H1 (cell line): ENCODE measurements around the gene SF3A2. TPM values are rescaled to one million over a fixed set of nuclear protein-coding genes. Genes with fewer than 3 reads are reported as not detected.

ENCODE experiments used
- CHD2 ChIP-seq: IDR thresholded peaks from 2 replicates; pipeline ENCODE4 v1.6.1; 2012; ENCODE audit warnings: low read length, improper control_type of control experiment
- CTBP2 ChIP-seq: IDR thresholded peaks from 2 replicates; pipeline ENCODE4 v1.7.0; 2011; ENCODE audit warnings: borderline replicate concordance, mild to moderate bottlenecking, moderate library complexity, mixed read lengths, low read length; ENCODE audit not compliant: insufficient read depth, insufficient read length
- EZH2 ChIP-seq: fragments of 200-600 bp; sonication (generic); IDR thresholded peaks from 2 replicates; pipeline ENCODE4 v1.7.1; 2012; ENCODE audit warnings: low read depth, mild to moderate bottlenecking, moderate library complexity, low read length, inconsistent platforms; ENCODE audit not compliant: severe bottlenecking
- HDAC6 ChIP-seq: IDR thresholded peaks from one replicate; pipeline ENCODE4 v1.7.1; 2012; ENCODE audit warnings: low read depth, mild to moderate bottlenecking, inconsistent platforms, low read length, moderate library complexity
- RFX5 ChIP-seq: IDR thresholded peaks from 2 replicates; pipeline ENCODE4 v1.6.1; 2011; ENCODE audit warnings: low read depth, low read length, improper control_type of control experiment, borderline replicate concordance
- SP4 ChIP-seq: IDR thresholded peaks from 2 replicates; pipeline ENCODE4 v1.6.1; 2012; ENCODE audit warnings: low read length, inconsistent platforms
- YY1 ChIP-seq: IDR thresholded peaks from 2 replicates; pipeline ENCODE4 v1.6.1; 2011; ENCODE audit warnings: low read depth, mild to moderate bottlenecking, low read length
- polyA plus RNA-seq, 7 experiments: library from polyadenylated mRNA; depleted of rRNA in 3 of 7; stranded (reverse) in 5 of 7; unstranded in 2 of 7; fragments of >200 nt in 5 of 7; fragments of 200-250 nt in 2 of 7; gene quantifications; 1 replicate in 5 of 7; 2 replicates in 1 of 7; 4 replicates in 1 of 7; pipeline versions ENCODE4 v1.2.1 to v1.2.3, GENCODE V29; 2011 to 2013; ENCODE audit warnings: missing spikeins in 2 of 7, mixed read lengths in 2 of 7
- total RNA-seq: library from RNA; stranded (reverse); fragmentation: NEBNext Ultra II Directional; extraction: Animal tissue kit (Norgen Biotek cat#: 25700); gene quantifications from 2 replicates; pipeline ENCODE4 v1.2.1, GENCODE V29; 2021

The SF3A2 gene
- total and polyA plus RNA-seq, 2 of the 8 experiments (the other 6 are each of a cell fraction or from before 2014, with no cell fraction given), result 15.3 to 146 TPM

- no peak for TF ChIP-seq YY1
- no peak for TF ChIP-seq EZH2
- TF ChIP-seq CTBP2, result no peak
- TF ChIP-seq CHD2, result no peak
- TF ChIP-seq RFX5, result no peak
- no peak for TF ChIP-seq SP4
- no peak for TF ChIP-seq HDAC6
Measured at GRCh38 chr19:2234996-2235380, 1.6 kb upstream of the SF3A2 start (continued).
